Measurements from ENCODE around the gene PKIB. TPM values are rescaled to one million over a fixed set of nuclear protein-coding genes. Genes with fewer than 3 reads are reported as not detected.

PKIB gene
- total RNA-seq, 1 donor from 2014 or later: 3.2 TPM

DNA sequence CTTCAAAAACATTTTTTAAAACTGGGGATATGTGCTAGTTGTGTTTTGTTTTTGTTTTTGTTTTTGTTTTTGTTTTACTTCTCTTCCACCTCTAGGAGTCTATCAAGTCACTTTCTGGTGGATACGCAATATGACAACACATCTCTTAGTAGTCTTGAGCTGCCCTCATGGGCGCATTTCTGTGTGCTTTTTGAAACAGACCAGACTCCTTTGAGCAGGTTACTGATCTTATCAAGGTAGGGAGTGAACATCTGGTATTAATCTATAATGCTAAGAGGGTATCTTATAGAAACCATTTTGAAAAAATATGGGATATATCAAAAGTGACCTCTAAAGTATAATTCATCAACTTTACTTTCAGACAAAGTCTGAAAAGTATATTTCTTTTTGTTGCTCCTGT, 56.2 kb downstream of the PKIB start:
- Histone ChIP-seq H3K27ac (no peak overlapping the region), H3K27me3 (ENCODE audit: low read depth) (no peaks in the 10 kb centered on the region), H3K36me3 (no peaks in the 10 kb centered on the region), H3K4me3 (no peak overlapping the region), H3K9me3 (no peaks in the 10 kb centered on the region), H3K4me1 (no peaks in the 10 kb centered on the region)
- DNase-seq: no peak
- intact Hi-C loops (cut with DNase I): no loop called here
- no peak for TF ChIP-seq CTCF (IDR thresholded peaks at IDR 0.05)
- no peak for ATAC-seq

- DNase-seq (no peak), ATAC-seq (no peak)
- Histone ChIP-seq H3K27me3 (ENCODE audit: low read depth) (no peaks in the 10 kb centered on the region), H3K9me3 (no peaks in the 10 kb centered on the region), H3K4me3 (no peak overlapping the region), H3K27ac (no peak overlapping the region), H3K4me1 (no peaks in the 10 kb centered on the region), H3K36me3 (no peaks in the 10 kb centered on the region)
- intact Hi-C loops (cut with DNase I): no loop called here
- TF ChIP-seq CTCF (IDR thresholded peaks at IDR 0.05): no peak
Measured at GRCh38 chr6:122669418-122669817, 59.2 kb downstream of the PKIB start.

GRCh38 chr6:122669868-122670267, 59.7 kb downstream of the PKIB start:
- intact Hi-C loops (cut with DNase I): no loop called here
- Histone ChIP-seq H3K4me3 (no peak overlapping the region), H3K4me1 (no peaks in the 10 kb centered on the region), H3K27me3 (ENCODE audit: low read depth) (no peaks in the 10 kb centered on the region), H3K36me3 (no peaks in the 10 kb centered on the region), H3K27ac (no peak overlapping the region), H3K9me3 (no peaks in the 10 kb centered on the region)
- DNase-seq: no peak
- TF ChIP-seq CTCF (IDR thresholded peaks at IDR 0.05): no peak
- ATAC-seq: no peak

DNA sequence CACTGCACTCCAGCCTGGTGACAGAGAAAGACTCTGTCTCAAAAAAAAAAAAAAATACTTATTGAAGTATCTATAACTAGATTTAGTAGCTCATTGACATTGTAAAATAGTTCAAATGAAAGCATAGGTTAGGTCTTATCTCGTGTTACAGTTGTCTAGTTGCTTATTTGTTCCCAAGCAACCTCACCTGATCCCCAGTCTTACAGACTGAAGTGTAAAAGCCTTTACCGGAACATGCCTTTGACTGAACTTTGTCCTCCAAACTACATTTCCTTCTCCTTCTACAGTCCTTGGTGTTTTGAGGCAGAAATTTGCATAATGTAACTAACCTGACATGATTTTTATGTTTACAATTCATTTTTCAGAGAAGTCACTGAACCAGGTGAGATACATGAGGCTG, 61.0 kb downstream of the PKIB start:
- no peak overlapping the region for H3K4me3 ChIP-seq
- no peak for TF ChIP-seq CTCF (IDR thresholded peaks at IDR 0.05)
- ATAC-seq (no peak), DNase-seq (no peak)
- H3K4me1 ChIP-seq: no peaks in the 10 kb centered on the region
- H3K27ac ChIP-seq: no peak overlapping the region
- intact Hi-C loops (cut with DNase I): no loop called here
- no peaks in the 10 kb centered on the region for H3K36me3 ChIP-seq
- H3K27me3 ChIP-seq (ENCODE audit: low read depth): no peaks in the 10 kb centered on the region
- no peaks in the 10 kb centered on the region for H3K9me3 ChIP-seq

DNA sequence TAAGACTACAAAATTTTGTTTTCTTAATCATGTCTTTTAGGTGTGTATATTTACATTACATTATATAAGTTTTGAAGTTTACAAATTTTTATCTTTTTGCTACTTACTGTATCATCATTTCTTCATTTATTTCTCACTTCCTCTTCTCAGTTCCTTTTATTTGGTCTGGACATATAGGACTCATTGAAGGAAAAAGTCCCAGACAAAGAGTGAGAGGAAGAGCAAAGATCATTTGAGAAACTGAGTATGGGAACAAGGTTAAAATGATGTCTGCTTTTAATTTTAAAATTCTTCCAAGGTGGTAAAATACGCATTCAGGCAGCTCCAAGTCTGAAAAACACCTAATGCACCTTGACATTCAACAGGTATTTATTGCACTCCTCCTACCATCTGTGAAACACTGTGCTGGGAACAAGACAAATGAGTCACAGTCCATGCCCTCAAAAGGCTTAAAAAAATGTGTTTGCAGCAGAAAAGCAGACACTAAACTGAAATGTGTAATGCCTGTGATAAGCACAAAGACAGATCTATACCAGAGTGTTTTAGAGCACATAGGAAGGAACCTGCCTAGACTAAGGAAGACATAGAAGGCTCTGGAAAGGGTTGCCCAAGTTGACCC, 63.2 kb downstream of the PKIB start:
- Histone ChIP-seq H3K27ac (no peak overlapping the region), H3K4me3 (no peak overlapping the region), H3K4me1 (no peaks in the 10 kb centered on the region), H3K9me3 (no peaks in the 10 kb centered on the region), H3K36me3 (no peaks in the 10 kb centered on the region), H3K27me3 (ENCODE audit: low read depth) (no peaks in the 10 kb centered on the region)
- intact Hi-C loops (cut with DNase I): no loop called here
- DNase-seq: no peak
- no peak for ATAC-seq
- TF ChIP-seq CTCF (IDR thresholded peaks at IDR 0.05): no peak

DNA sequence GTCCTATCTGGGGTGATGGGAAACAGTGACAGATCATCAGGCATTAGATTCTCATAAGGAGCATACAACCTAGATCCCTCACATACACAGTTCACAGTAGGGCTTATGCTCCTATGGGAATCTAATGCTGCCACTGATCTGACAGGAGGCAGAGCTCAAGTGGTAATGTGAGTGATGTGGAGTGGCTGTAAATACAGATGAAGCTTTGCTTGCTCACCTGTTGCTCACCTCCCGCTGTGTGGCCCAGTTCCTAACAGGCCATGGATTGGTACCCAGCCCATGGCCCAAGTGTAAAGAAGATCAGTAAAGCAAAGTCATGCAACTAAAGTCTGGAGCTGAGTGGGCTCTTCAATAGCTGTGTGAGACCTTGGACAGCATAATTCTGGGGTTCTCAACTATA, 65.9 kb downstream of the PKIB start:
- intact Hi-C loops (cut with DNase I): no loop called here
- Histone ChIP-seq H3K4me1 (no peaks in the 10 kb centered on the region), H3K36me3 (no peaks in the 10 kb centered on the region), H3K27ac (no peak overlapping the region), H3K4me3 (no peak overlapping the region), H3K9me3 (no peaks in the 10 kb centered on the region), H3K27me3 (ENCODE audit: low read depth) (no peaks in the 10 kb centered on the region)
- no peak for TF ChIP-seq CTCF (IDR thresholded peaks at IDR 0.05)
- ATAC-seq (no peak), DNase-seq (no peak)
